IMR-90 (cell line): ENCODE data around the gene TOGARAM1. TPM values are rescaled to one million over a fixed set of nuclear protein-coding genes. Genes with fewer than 3 reads are reported as not detected.

Experiments
- ATAC-seq: fragments of 200-7000 bp; cut with Tn5 transposase; 2 replicates; pipeline ENCODE4 v1.9.1; 2020; ENCODE audit warnings: low read depth, mild to moderate bottlenecking, moderate library complexity
- BruUV-seq: library from RNA; stranded (reverse); fragments of 400-500 nt; replicated peaks from 2 replicates; lab custom pipeline; 2021; lab: Mats Ljungman, UMichigan
- CTCF ChIA-PET: fragments of 300-600 bp; formaldehyde crosslinking; extraction: SDS; loops from one replicate; lab custom pipeline; 2021; ENCODE audit warnings: antibody characterized with exemption; lab: Yijun Ruan, JAX
- POLR2A ChIA-PET: fragments of 300-600 bp; sonication (Branson Sonifier 250); formaldehyde crosslinking; loops from one replicate; lab custom pipeline; 2022; ENCODE audit warnings: antibody characterized with exemption; ENCODE audit not compliant: unreplicated experiment; lab: Charles Lee
- DNase-seq: peaks from one replicate; pipeline ENCODE4 v3.0.0; 2013
- H2AFZ ChIP-seq: replicated peaks from 2 replicates; pipeline ENCODE3; 2013; ENCODE audit warnings: low read length, mild to moderate bottlenecking; ENCODE audit not compliant: poor library complexity
- H2AK5ac ChIP-seq: 2 replicates; pipeline ENCODE4 v1.6.1; 2013; ENCODE audit warnings: low read depth, low read length, inconsistent platforms
- H2AK9ac ChIP-seq: replicated peaks from 2 replicates; pipeline ENCODE3; 2013; ENCODE audit warnings: mild to moderate bottlenecking, low read depth, low read length, moderate library complexity; ENCODE audit not compliant: poor library complexity
- H2BK120ac ChIP-seq: 2 replicates; pipeline ENCODE4 v1.6.1; 2013; ENCODE audit warnings: low read depth, low read length, inconsistent platforms
- H2BK15ac ChIP-seq: 3 replicates; pipeline ENCODE4 v1.6.1; 2013; ENCODE audit warnings: low read depth, low read length, inconsistent platforms
- H2BK20ac ChIP-seq: 2 replicates; pipeline ENCODE4 v1.6.1; 2013; ENCODE audit warnings: low read depth, mild to moderate bottlenecking, inconsistent platforms, low read length, moderate library complexity
- H2BK5ac ChIP-seq: 2 replicates; pipeline ENCODE4 v1.6.1; 2013; ENCODE audit warnings: mild to moderate bottlenecking, low read depth, low read length, inconsistent platforms; ENCODE audit not compliant: poor library complexity, severe bottlenecking
- H3K14ac ChIP-seq: replicated peaks from 2 replicates; pipeline ENCODE4 v1.6.1; 2013; ENCODE audit warnings: low read depth, low read length, inconsistent platforms
- H3K18ac ChIP-seq: 2 replicates; pipeline ENCODE4 v1.6.1; 2013; ENCODE audit warnings: low read depth, low read length, control low read depth
- H3K23ac ChIP-seq: 2 replicates; pipeline ENCODE4 v1.6.1; 2013; ENCODE audit warnings: low read depth, low read length, inconsistent platforms
- H3K27ac ChIP-seq: 2 replicates; pipeline ENCODE4 v1.5.1; 2013; ENCODE audit warnings: mild to moderate bottlenecking, control low read depth, low read length; ENCODE audit not compliant: insufficient read depth
- H3K27me3 ChIP-seq: 2 replicates; pipeline ENCODE4 v1.6.1; 2013; ENCODE audit warnings: low read length; ENCODE audit not compliant: control insufficient read depth, insufficient read depth
- H3K36me3 ChIP-seq: 2 replicates; pipeline ENCODE4 v1.6.1; 2013; ENCODE audit warnings: low read length, mixed read lengths; ENCODE audit not compliant: control insufficient read depth, insufficient read depth
- H3K4ac ChIP-seq: 2 replicates; pipeline ENCODE4 v1.6.1; 2013; ENCODE audit warnings: low read depth, low read length, inconsistent platforms
- H3K4me1 ChIP-seq: 2 replicates; pipeline ENCODE4 v1.6.1; 2013; ENCODE audit warnings: low read length, mixed read lengths; ENCODE audit not compliant: control insufficient read depth, insufficient read depth
- H3K4me2 ChIP-seq: 2 replicates; pipeline ENCODE4 v1.6.1; 2013; ENCODE audit warnings: low read depth, mild to moderate bottlenecking, control low read depth, low read length, moderate library complexity
- H3K4me3 ChIP-seq: 2 replicates; pipeline ENCODE4 v1.5.1; 2013; ENCODE audit warnings: low read depth, mild to moderate bottlenecking, control low read depth, low read length, moderate library complexity; ENCODE audit not compliant: insufficient read depth
- H3K56ac ChIP-seq: 2 replicates; pipeline ENCODE4 v1.6.1; 2013; ENCODE audit warnings: low read length, inconsistent platforms; ENCODE audit not compliant: insufficient read depth; ENCODE audit errors: extremely low read depth
- H3K79me1 ChIP-seq, 2 experiments: 2 replicates each; pipeline ENCODE4 v1.6.1; 2013; ENCODE audit warnings: low read length in 2 of 2, inconsistent platforms in 1 of 2, low read depth in 1 of 2
- H3K9ac ChIP-seq: 2 replicates; pipeline ENCODE4 v1.6.1; 2013; ENCODE audit warnings: low read depth, low read length, control low read depth
- H3K9me1 ChIP-seq: 2 replicates; pipeline ENCODE4 v1.6.1; 2013; ENCODE audit warnings: low read length, inconsistent platforms; ENCODE audit not compliant: insufficient read depth
- H3K9me3 ChIP-seq: 2 replicates; pipeline ENCODE4 v1.6.1; 2013; ENCODE audit warnings: low read length; ENCODE audit not compliant: control insufficient read depth, insufficient read depth
- H4K20me1 ChIP-seq: 2 replicates; pipeline ENCODE4 v1.6.1; 2013; ENCODE audit warnings: low read length, inconsistent platforms; ENCODE audit not compliant: insufficient read depth
- H4K5ac ChIP-seq: 2 replicates; pipeline ENCODE4 v1.6.1; 2013; ENCODE audit warnings: mild to moderate bottlenecking, low read depth, low read length, control low read depth
- H4K8ac ChIP-seq, 2 experiments: 2 replicates each; pipeline ENCODE4 v1.6.1; 2013; ENCODE audit warnings: low read depth in 2 of 2, low read length in 2 of 2, control low read depth in 1 of 2, inconsistent platforms in 1 of 2
- H4K91ac ChIP-seq: 2 replicates; pipeline ENCODE4 v1.6.1; 2013; ENCODE audit warnings: low read depth, low read length, inconsistent platforms; ENCODE audit not compliant: insufficient read depth
- BHLHE40 ChIP-seq: fragments of 150-350 bp; IDR thresholded peaks from 2 replicates; pipeline ENCODE4 v1.6.1; 2016; ENCODE audit warnings: mild to moderate bottlenecking, low read depth, low read length
- CEBPB ChIP-seq: IDR thresholded peaks from 2 replicates; pipeline ENCODE4 v1.6.1; 2012; ENCODE audit warnings: low read depth, low read length, improper control_type of control experiment
- CHD1 ChIP-seq: IDR thresholded peaks from 2 replicates; pipeline ENCODE4 v1.6.1; 2012; ENCODE audit warnings: low read depth, low read length, improper control_type of control experiment
- CTCF ChIP-seq: conservative IDR thresholded peaks from 2 replicates; pipeline ENCODE4 v1.5.1; 2012; ENCODE audit warnings: mild to moderate bottlenecking, low read depth, low read length, improper control_type of control experiment
- ELK1 ChIP-seq: fragments of 150-350 bp; IDR thresholded peaks from 2 replicates; pipeline ENCODE4 v1.6.1; 2016; ENCODE audit warnings: low read depth, mild to moderate bottlenecking, low read length, moderate library complexity, borderline replicate concordance
- FOS ChIP-seq: fragments of 150-350 bp; IDR thresholded peaks from 2 replicates; pipeline ENCODE4 v1.6.1; 2016; ENCODE audit warnings: low read depth, low read length
- MAFK ChIP-seq: IDR thresholded peaks from 2 replicates; pipeline ENCODE4 v1.6.1; 2012; ENCODE audit warnings: low read depth, low read length, improper control_type of control experiment
- MAZ ChIP-seq: IDR thresholded peaks from 2 replicates; pipeline ENCODE4 v1.6.1; 2012; ENCODE audit warnings: low read depth, mild to moderate bottlenecking, low read length, improper control_type of control experiment, moderate library complexity, borderline replicate concordance
- MXI1 ChIP-seq: IDR thresholded peaks from 2 replicates; pipeline ENCODE4 v1.6.1; 2012; ENCODE audit warnings: low read depth, mild to moderate bottlenecking, low read length, moderate library complexity, borderline replicate concordance
- NFE2L2 ChIP-seq: fragments of 150-350 bp; IDR thresholded peaks from 2 replicates; pipeline ENCODE4 v1.6.1; 2016; ENCODE audit warnings: low read depth, mild to moderate bottlenecking, low read length
- POLR2A ChIP-seq: IDR thresholded peaks from 2 replicates; pipeline ENCODE4 v1.6.1; 2012; ENCODE audit warnings: mild to moderate bottlenecking, low read depth, low read length
- RCOR1 ChIP-seq: IDR thresholded peaks from 2 replicates; pipeline ENCODE4 v1.6.1; 2012; ENCODE audit warnings: mild to moderate bottlenecking, low read length, improper control_type of control experiment; ENCODE audit not compliant: insufficient replicate concordance
- RFX5 ChIP-seq: IDR thresholded peaks from 2 replicates; pipeline ENCODE4 v1.8.0; 2012; ENCODE audit warnings: low read depth, mild to moderate bottlenecking, low read length, moderate library complexity
- SMC3 ChIP-seq: fragments of 150-350 bp; IDR thresholded peaks from 2 replicates; pipeline ENCODE4 v1.6.1; 2016; ENCODE audit warnings: low read depth, mild to moderate bottlenecking, antibody characterized with exemption, low read length, moderate library complexity
- USF2 ChIP-seq: fragments of 150-350 bp; IDR thresholded peaks from 2 replicates; pipeline ENCODE4 v1.6.1; 2017; ENCODE audit warnings: mild to moderate bottlenecking, antibody characterized with exemption, low read length, low read depth
- WGBS, 2 experiments: methylation state at CpG; one replicate each; pipeline versions ENCODE4 v1.1.5 to v1.1.7; 2013; ENCODE audit warnings: missing lambda C conversion rate in 2 of 2; ENCODE audit not compliant: insufficient read length in 1 of 2; ENCODE audit errors: extremely low coverage in 2 of 2; 5-methylcytosine and 5-hydroxymethylcytosine counted together
- dilution Hi-C: fragments of 300-500 bp; cut with HindIII; formaldehyde crosslinking; loops from one replicate; pipeline ENCODE4 v1.14.3; 2018; ENCODE audit warnings: low sequenced_read_pairs; ENCODE audit not compliant: unreplicated experiment
- in situ Hi-C: fragments of 300-500 bp; cut with MboI; formaldehyde crosslinking; loops from 3 replicates; pipeline ENCODE4 v1.14.3; 2019; ENCODE audit warnings: low sequenced_read_pairs, inconsistent platforms, mixed read lengths
- intact Hi-C: fragments of 100-400 bp; cut with micrococcal nuclease; formaldehyde crosslinking; loops from 2 replicates; pipeline ENCODE4 v1.10.0; 2022
- polyA plus RNA-seq, 3 experiments: library from polyadenylated mRNA; depleted of rRNA; stranded (reverse); fragments of >200 nt; gene quantifications; 2 replicates each; pipeline ENCODE4 v1.2.3, GENCODE V29; 2012; ENCODE audit warnings: low replicate concordance in 1 of 3
- total RNA-seq: library from RNA; depleted of rRNA; stranded (reverse); fragments of >200 nt; gene quantifications from 2 replicates; pipeline ENCODE4 v1.2.3, GENCODE V29; 2012

The TOGARAM1 gene
- total and polyA plus RNA-seq, 2 of the 4 experiments (the other 2 are of a cell fraction): 3.1 to 13.4 TPM

GRCh38 chr14:44990533-44990932 is 28.5 kb downstream of the TOGARAM1 start:
- no peak overlapping the region for H3K14ac ChIP-seq
- no peak overlapping the region for H2BK15ac ChIP-seq
- in situ Hi-C loops (no loop called here), dilution Hi-C loops (no loop called here), intact Hi-C loops (no loop called here)
- no peak for TF ChIP-seq CTCF
- no peak for TF ChIP-seq USF2
- TF ChIP-seq MXI1: no peak
- TF ChIP-seq FOS: no peak
- no peak for TF ChIP-seq POLR2A
- no peak for TF ChIP-seq CHD1
- TF ChIP-seq RFX5: no peak
- no peak for TF ChIP-seq BHLHE40
- no peak for TF ChIP-seq SMC3
- no peak for TF ChIP-seq MAFK
- no peak for TF ChIP-seq MAZ
- TF ChIP-seq NFE2L2: no peak
- TF ChIP-seq CEBPB: no peak
- no peak for TF ChIP-seq RCOR1
- TF ChIP-seq ELK1: no peak
- no peak overlapping the region for H4K5ac ChIP-seq
- no CpG with 5 or more reads among the region's 2 CpGs for WGBS, 2 experiments
- no peak overlapping the region for H3K23ac ChIP-seq
- H3K9ac ChIP-seq: no peak overlapping the region
- BruUV-seq: no TSS peak
- no peak overlapping the region for H2BK5ac ChIP-seq
- no peak overlapping the region for H3K27ac ChIP-seq
- DNase-seq (no peak), ATAC-seq (no peak)
- no peak overlapping the region for H2AK5ac ChIP-seq
- no peaks in the 10 kb centered on the region for H4K20me1 ChIP-seq
- H2BK120ac ChIP-seq: no peak overlapping the region
- H3K79me1 ChIP-seq: peaks cover 5 to 17% of the 10 kb centered on the region in 2 experiments; a peak in 3 of 4 replicates
- no peak overlapping the region for H4K8ac ChIP-seq
- no peak overlapping the region for H3K4me3 ChIP-seq
- no peak overlapping the region for H4K91ac ChIP-seq
- H2BK20ac ChIP-seq: no peak overlapping the region
- POLR2A ChIA-PET: no interaction called here
- H3K9me1 ChIP-seq: no peaks in the 10 kb centered on the region
- H3K27me3 ChIP-seq: no peaks in the 10 kb centered on the region
- H3K4ac ChIP-seq: no peak overlapping the region
- no peaks in the 10 kb centered on the region for H3K36me3 ChIP-seq
- H3K18ac ChIP-seq: no peak overlapping the region
- H3K4me1 ChIP-seq: no peaks in the 10 kb centered on the region
- CTCF ChIA-PET: no interaction called here
- no peaks in the 10 kb centered on the region for H3K9me3 ChIP-seq
- H3K56ac ChIP-seq: no peak overlapping the region
- H3K4me2 ChIP-seq: no peak overlapping the region
- no peak overlapping the region for H2AK9ac ChIP-seq
- H2AFZ ChIP-seq: no peak overlapping the region
